Activated T-cell treated with anti-CD3 and anti-CD28 coated beads, Interleukin-2, amount 50 U/mL, for 72 hours (primary cell): ENCODE results near the gene GPR31. TPM values are rescaled to one million over a fixed set of nuclear protein-coding genes. Genes with fewer than 3 reads are reported as not detected.
A peak's percentile ranks its signal among the peaks of the same experiment; 100 is the strongest.

ENCODE experiments used
- ATAC-seq, 2 donors: fragments of 150-1000 bp; cut with Tn5 transposase; replicated peaks in 1 of 2; 2 replicates each; pipeline ENCODE4 v1.10.0; 2021; ENCODE audit warnings: moderate library complexity in 2 of 2, mild to moderate bottlenecking in 1 of 2
- DNase-seq, 2 donors: peaks; one replicate each; pipeline ENCODE4 v3.0.0; 2021 to 2022; ENCODE audit warnings: mixed read lengths in 1 of 2
- H3K27ac Mint-ChIP-seq: one replicate; pipeline ENCODE4 v1.8.0; 2022; ENCODE audit warnings: mild to moderate bottlenecking, moderate library complexity, mixed read lengths
- H3K27me3 Mint-ChIP-seq: one replicate; pipeline ENCODE4 v1.8.0; 2022; ENCODE audit warnings: low read depth, mixed read lengths
- H3K36me3 Mint-ChIP-seq, 2 donors: one replicate each; pipeline ENCODE4 v1.8.0; 2022; ENCODE audit warnings: mixed read lengths in 2 of 2, mild to moderate bottlenecking in 1 of 2; ENCODE audit not compliant: insufficient read depth in 2 of 2
- H3K4me1 Mint-ChIP-seq: one replicate; pipeline ENCODE4 v1.8.0; 2022; ENCODE audit warnings: low read depth, mixed read lengths
- H3K4me3 Mint-ChIP-seq, 2 donors: one replicate each; pipeline ENCODE4 v1.8.0; 2022; ENCODE audit warnings: mild to moderate bottlenecking in 2 of 2, mixed read lengths in 2 of 2, moderate library complexity in 2 of 2
- H3K9me3 Mint-ChIP-seq, 2 donors: one replicate each; pipeline ENCODE4 v1.8.0; 2022; ENCODE audit warnings: mixed read lengths in 2 of 2
- total RNA-seq, 2 donors: library from RNA; stranded (reverse); gene quantifications; one replicate each; pipeline ENCODE4 v1.2.3, GENCODE V29; 2022

Gene GPR31
- total RNA-seq, 2 donors from 2014 or later = not detected

DNA sequence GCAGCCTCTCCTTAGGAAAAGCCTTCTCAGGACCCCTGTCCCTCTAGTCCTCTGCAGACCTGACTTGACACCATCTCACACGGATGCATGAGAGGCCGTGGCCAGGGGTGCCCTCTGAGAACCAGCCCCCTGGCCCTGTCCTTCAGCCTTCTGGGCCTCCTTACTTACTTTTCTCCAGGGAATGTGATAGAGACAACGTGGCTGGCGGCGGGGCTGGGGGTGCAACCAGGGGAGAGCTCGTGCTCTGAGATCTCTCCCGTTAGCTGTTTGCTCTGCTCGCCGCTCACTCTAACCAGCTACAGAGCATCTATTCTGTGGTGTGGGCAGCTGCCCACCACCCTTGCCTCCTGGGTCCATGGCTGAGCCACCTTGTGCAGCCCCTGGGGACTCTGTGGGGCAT lies 14.7 kb downstream of the GPR31 start:
- Mint-ChIP-seq H3K9me3 (no peaks in the 10 kb centered on the region), H3K4me3 (no peak overlapping the region), H3K36me3 (no peaks in the 10 kb centered on the region), H3K4me1 (no peaks in the 10 kb centered on the region), H3K27me3 (peaks cover 29% of the 10 kb centered on the region), H3K27ac (no peak overlapping the region)
- ATAC-seq (no peak), DNase-seq (no peak)

DNA sequence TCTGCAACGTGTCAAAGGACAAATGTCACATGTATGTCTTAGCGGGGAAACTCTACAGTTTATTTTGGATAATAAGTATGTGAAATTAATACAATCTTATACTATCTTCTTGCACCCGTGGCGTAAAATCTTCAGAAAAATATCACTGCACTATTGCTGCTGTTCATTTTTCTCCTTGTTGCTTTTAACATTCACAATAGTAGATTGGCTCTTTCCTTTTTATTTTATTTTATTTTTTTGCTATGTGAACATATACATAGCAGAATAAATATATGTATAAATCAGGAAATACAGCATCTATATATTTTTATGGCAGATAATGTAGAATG lies 15.4 kb downstream of the GPR31 start:
- Mint-ChIP-seq H3K27me3 (peaks cover 35% of the 10 kb centered on the region), H3K4me1 (no peaks in the 10 kb centered on the region), H3K27ac (no peak overlapping the region), H3K9me3 (no peaks in the 10 kb centered on the region), H3K36me3 (no peaks in the 10 kb centered on the region), H3K4me3 (no peak overlapping the region)
- ATAC-seq (no peak), DNase-seq (no peak)

DNA sequence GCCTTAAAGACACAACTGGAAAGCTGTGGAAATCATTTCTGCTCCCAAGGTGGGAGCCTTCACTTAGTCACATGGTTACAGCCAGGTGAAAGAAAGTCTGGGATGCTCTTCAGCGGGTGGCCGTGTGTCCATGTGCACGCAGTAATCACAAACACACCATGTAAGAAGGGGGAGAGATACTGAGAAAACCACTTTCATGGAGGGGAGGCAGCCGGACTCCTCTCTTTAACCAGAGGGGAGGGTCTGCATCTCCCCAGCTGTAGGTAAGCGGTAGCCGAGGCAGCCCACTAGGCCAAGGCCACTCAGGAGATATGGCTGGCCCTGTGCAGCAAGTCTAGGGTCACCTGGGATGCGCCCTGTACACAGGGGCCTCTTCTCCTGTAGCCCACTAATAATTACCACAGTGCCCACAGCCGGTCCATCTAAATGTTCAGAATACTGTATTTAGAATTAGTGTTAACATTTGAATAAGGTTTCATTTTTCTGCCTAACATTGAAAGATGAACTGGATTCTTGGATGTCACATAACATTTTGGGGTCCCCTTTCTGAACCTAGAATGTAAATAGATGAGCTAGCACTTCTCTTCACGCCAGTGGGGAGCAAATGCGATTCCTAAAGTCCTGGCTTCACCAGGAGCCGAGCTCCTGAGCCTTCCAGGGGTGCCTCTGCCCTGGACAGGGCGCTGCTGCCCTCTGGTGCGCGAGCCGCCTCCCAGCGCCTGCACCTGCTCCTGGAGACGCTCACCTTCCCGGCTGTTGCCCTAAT lies 15.9 kb downstream of the GPR31 start:
- H3K4me3 Mint-ChIP-seq = no peak overlapping the region
- H3K36me3 Mint-ChIP-seq = no peaks in the 10 kb centered on the region
- DNase-seq = peak; percentile 49 to 62
- H3K27me3 Mint-ChIP-seq = peaks cover 37% of the 10 kb centered on the region
- H3K27ac Mint-ChIP-seq = no peak overlapping the region
- peak; percentile 68 to 81 for ATAC-seq
- peaks cover 2% of the 10 kb centered on the region for H3K4me1 Mint-ChIP-seq
- H3K9me3 Mint-ChIP-seq = no peaks in the 10 kb centered on the region

DNA sequence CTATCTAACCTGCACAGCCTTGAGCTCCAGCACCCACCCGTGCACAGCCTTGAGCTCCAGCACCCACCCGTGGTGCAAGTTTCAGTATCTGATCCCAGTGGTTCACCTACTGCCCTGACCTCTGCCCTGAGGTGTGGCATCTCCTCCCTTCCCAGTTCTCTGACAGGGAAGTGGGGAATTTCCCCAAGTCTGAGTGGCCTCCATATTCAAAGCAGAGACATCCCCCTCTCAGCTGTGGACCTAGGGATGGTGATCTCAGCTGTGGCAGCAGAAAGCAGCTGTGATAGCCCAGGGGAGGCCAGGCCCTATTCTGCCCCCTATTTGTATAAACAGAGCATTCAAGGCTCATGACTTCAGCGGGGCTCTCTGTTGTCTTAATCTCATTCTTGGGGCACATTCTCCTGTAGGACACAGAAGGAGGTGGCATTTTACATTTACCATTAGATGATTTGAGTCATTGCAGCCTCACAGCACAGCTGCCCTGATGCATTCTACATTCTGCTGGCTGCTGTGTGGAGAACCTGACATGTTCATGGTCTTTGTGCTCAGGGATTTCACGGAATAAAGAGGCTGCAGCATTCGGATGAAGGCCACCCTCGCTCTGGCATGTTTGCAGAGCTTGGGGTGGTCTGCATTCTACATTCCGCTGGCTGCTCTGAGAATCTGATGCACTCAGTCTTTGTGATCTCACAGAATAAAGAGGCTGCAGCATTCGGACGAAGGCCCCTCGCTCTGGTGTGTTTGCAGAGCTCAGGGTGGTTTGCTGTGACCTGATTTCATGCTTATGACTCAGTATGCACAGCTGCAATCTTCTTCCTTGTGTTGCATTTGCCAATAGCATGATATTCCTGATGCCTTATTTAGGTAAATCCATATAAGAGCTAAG lies 16.9 kb downstream of the GPR31 start:
- ATAC-seq = no peak
- H3K27ac Mint-ChIP-seq = no peak overlapping the region
- no peaks in the 10 kb centered on the region for H3K36me3 Mint-ChIP-seq

DNA sequence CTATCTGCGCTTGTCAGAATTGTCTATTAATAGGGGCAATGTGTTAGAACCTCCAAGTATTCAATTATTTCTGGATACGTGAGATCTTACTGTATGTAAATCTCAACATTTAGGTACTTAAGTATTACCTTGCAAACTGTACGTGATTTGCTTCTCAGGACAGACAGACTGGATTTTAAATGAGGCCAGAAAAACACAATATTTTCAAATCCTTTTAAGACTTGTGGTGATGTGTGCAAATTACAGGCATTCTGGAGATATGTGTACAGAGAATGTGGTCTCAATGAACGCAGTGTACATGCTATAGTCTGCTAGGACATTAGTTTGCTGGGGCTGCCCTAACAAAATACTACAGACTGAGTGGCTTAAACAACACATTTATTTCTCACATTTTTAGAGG lies 18.0 kb downstream of the GPR31 start:
- ATAC-seq (no peak), DNase-seq (no peak)
- Mint-ChIP-seq H3K27ac (no peak overlapping the region), H3K4me3 (no peak overlapping the region), H3K36me3 (no peaks in the 10 kb centered on the region), H3K9me3 (no peaks in the 10 kb centered on the region), H3K4me1 (peaks cover 12% of the 10 kb centered on the region), H3K27me3 (peaks cover 25% of the 10 kb centered on the region)

More for the DNA sequence above, 16.9 kb downstream of the GPR31 start:
- DNase-seq = no peak
- peaks cover 12% of the 10 kb centered on the region for H3K4me1 Mint-ChIP-seq
- H3K4me3 Mint-ChIP-seq = no peak overlapping the region
- peaks cover 29% of the 10 kb centered on the region for H3K27me3 Mint-ChIP-seq
- no peaks in the 10 kb centered on the region for H3K9me3 Mint-ChIP-seq

DNA sequence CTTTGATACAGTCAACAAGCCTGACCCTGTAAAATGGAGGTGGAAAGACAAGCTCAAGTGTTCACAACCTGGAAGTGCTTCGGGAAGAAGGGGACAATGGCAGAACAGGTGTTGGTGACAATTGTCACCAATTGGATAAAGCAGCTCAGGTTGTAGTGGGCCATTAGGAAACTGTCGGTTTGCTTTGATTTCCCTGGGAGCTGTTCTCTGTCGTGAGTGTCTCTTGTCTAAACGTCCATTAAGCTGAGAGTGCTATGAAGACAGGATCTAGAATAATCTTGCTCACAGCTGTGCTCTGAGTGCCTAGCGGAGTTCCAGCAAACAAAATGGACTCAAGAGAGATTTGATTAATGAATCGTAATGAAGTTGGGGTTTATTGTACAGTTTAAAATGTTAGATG lies 19.9 kb downstream of the GPR31 start:
- ATAC-seq (no peak), DNase-seq (no peak)
- peaks cover 14% of the 10 kb centered on the region for H3K27me3 Mint-ChIP-seq
- no peak overlapping the region for H3K4me3 Mint-ChIP-seq
- no peaks in the 10 kb centered on the region for H3K36me3 Mint-ChIP-seq
- H3K9me3 Mint-ChIP-seq = no peaks in the 10 kb centered on the region
- peaks cover 12% of the 10 kb centered on the region for H3K4me1 Mint-ChIP-seq
- H3K27ac Mint-ChIP-seq = no peak overlapping the region

DNA sequence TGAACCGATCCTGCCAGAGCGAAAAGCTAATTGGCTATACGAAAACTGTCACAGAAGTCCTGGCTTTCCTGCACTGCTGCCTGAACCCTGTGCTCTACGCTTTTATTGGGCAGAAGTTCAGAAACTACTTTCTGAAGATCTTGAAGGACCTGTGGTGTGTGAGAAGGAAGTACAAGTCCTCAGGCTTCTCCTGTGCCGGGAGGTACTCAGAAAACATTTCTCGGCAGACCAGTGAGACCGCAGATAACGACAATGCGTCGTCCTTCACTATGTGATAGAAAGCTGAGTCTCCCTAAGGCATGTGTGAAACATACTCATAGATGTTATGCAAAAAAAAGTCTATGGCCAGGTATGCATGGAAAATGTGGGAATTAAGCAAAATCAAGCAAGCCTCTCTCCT lies 20.7 kb downstream of the GPR31 start:
- peaks cover 14% of the 10 kb centered on the region for H3K27me3 Mint-ChIP-seq
- DNase-seq = no peak
- H3K4me3 Mint-ChIP-seq = peak overlapping the region in 1 of 2 donors; percentile 38
- ATAC-seq = no peak
- H3K9me3 Mint-ChIP-seq = no peaks in the 10 kb centered on the region
- no peak overlapping the region for H3K27ac Mint-ChIP-seq
- H3K4me1 Mint-ChIP-seq = peaks cover 12% of the 10 kb centered on the region
- H3K36me3 Mint-ChIP-seq = no peaks in the 10 kb centered on the region

DNA sequence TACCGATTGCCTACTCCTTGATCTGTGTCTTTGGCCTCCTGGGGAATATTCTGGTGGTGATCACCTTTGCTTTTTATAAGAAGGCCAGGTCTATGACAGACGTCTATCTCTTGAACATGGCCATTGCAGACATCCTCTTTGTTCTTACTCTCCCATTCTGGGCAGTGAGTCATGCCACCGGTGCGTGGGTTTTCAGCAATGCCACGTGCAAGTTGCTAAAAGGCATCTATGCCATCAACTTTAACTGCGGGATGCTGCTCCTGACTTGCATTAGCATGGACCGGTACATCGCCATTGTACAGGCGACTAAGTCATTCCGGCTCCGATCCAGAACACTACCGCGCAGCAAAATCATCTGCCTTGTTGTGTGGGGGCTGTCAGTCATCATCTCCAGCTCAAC lies 21.4 kb downstream of the GPR31 start:
- H3K9me3 Mint-ChIP-seq = no peaks in the 10 kb centered on the region
- no peaks in the 10 kb centered on the region for H3K36me3 Mint-ChIP-seq
- peaks cover 12% of the 10 kb centered on the region for H3K4me1 Mint-ChIP-seq
- H3K4me3 Mint-ChIP-seq = no peak overlapping the region
- H3K27me3 Mint-ChIP-seq = peaks cover 14% of the 10 kb centered on the region
- peak in 1 of 2 donors; percentile 51 for ATAC-seq
- no peak for DNase-seq
- no peak overlapping the region for H3K27ac Mint-ChIP-seq

DNA sequence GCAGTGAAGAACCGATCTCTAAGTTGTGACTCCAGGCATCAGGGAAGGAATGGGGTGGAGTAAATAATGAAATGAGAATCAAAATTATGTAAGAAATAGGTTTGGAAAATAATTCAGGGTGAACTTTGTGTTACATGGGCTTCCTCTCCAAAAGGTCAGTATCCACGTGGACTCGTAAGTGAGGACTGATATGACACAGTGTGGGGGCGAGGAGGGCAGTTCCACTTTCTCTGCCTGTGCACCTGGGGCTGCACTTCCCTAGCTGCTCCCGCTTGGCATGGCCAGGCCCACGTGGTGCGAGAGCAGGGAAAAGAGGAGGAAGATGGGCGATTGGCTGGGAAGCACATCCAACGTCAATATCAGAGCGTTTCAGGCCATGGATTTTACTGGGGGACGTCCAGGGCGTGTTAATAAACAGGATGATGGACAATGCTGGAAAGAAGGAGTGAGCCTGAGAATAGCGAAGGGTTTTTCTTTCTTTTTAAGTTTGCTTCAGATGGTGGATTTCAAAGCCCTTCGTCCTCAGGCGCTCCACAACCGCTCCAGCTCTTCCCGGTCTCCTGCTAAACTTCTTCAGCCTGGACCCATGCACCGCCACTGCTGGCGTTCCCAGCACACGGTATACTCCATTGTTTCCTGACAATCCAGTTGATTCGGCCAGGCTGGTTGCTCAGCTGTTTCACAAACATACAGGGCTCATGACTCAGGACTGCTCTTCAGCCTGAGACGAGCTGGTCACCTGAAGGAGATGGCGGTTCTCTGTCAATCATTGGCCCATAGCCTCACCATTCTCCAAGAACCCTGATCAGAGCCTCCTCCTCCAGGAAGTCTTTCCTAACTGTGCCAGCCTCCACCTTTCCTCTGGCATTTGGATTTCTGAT lies 23.1 kb downstream of the GPR31 start:
- Mint-ChIP-seq H3K9me3 (no peaks in the 10 kb centered on the region), H3K36me3 (no peaks in the 10 kb centered on the region), H3K4me1 (peaks cover 17% of the 10 kb centered on the region), H3K27ac (peak overlapping the region; percentile 4), H3K4me3 (no peak overlapping the region), H3K27me3 (peaks cover 14% of the 10 kb centered on the region)
- no peak for DNase-seq
- ATAC-seq = no peak

DNA sequence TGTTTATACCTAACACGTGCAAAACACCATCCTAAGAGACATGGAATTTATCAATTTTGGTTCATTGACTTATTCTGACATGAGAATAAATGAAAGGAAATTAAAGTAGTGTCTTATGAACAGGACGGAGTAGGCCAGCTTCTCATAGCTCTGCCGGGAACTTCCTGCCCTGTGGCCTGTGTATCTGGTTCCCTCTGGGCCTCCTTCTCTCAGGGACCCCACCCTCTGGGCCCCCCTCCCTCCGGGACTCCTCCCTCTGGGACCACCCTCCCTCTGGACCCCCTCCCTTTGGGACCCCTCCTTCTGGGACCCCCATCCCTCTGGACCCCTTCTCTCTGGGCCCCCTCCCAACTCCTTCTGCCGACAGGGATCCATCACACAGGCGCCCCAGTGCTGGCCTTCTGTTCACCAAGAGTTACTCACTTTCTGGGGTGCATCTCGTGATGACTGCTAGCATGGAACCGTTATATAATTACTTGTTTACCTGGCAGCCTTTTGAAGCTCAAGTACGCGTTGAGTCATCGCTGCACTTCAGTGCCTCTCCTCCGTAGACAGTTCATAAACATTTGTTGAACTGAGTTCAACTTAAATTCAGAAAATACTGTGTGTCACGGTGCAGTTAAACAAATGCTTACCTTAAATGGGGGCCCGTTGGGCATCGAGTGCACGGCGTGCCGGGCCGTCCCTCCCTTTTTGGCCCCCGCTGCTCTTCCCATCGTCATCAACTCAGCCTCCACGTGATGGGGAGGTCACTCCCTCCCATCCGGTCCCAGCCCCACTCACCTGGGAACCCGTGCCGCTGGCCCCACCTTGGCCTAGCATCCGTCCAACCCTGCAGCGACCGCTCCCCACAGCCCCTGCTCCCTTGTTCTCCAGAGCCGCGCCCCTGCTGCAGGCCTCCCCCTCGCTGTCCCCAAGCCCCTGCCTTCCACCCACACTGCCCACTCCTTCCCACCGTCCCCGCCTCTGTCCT lies 26.8 kb downstream of the GPR31 start:
- Mint-ChIP-seq H3K27ac (no peak overlapping the region), H3K27me3 (no peaks in the 10 kb centered on the region), H3K4me3 (peak overlapping the region in 1 of 2 donors; percentile 37), H3K4me1 (peaks cover 11% of the 10 kb centered on the region), H3K36me3 (peaks cover 0 to 4% of the 10 kb centered on the region in 2 donors), H3K9me3 (peaks cover 1 to 4% of the 10 kb centered on the region in 2 donors)
- ATAC-seq (peak in 1 of 2 donors; percentile 21), DNase-seq (no peak)

DNA sequence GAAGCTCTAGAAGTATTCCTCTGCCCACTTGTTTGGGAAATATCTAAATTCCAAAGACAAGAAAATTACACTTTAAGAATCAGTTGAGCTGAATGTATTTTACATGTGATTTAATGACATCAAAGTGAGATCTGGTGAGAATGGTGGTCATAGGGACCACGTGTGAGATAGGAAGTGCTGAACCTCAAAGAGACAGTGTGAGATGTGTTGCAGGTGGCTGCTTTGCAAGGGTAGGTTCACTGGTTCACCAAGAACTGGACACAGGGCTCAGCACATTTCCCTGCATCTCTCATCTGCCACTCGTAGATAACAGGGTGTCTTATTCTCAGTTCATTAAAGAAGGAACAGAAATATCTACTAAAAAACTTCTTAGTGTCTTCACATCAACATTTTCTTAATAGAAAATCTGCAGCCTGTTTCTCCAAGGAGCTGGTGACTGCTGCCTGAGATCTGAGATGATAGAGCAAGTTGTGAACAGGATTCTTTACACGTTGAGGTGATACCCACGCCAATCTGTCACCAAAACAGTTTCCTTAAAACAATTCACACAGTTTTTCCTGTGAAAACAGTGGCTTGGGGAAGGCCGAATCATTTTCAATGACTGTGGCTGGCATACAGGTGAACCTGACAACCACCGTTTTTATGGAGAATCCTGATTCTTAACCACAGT lies 27.6 kb downstream of the GPR31 start:
- no peak overlapping the region for H3K27ac Mint-ChIP-seq
- ATAC-seq = peak in 1 of 2 donors; percentile 63
- H3K36me3 Mint-ChIP-seq = peaks cover 0 to 4% of the 10 kb centered on the region in 2 donors
- no peaks in the 10 kb centered on the region for H3K27me3 Mint-ChIP-seq
- peak overlapping the region in 1 of 2 donors; percentile 31 for H3K4me3 Mint-ChIP-seq
- peaks cover 9% of the 10 kb centered on the region for H3K4me1 Mint-ChIP-seq
- no peak for DNase-seq
- H3K9me3 Mint-ChIP-seq = peaks cover 1 to 4% of the 10 kb centered on the region in 2 donors
